ENCODE data around the gene KIAA1614.

KIAA1614 gene

DNA sequence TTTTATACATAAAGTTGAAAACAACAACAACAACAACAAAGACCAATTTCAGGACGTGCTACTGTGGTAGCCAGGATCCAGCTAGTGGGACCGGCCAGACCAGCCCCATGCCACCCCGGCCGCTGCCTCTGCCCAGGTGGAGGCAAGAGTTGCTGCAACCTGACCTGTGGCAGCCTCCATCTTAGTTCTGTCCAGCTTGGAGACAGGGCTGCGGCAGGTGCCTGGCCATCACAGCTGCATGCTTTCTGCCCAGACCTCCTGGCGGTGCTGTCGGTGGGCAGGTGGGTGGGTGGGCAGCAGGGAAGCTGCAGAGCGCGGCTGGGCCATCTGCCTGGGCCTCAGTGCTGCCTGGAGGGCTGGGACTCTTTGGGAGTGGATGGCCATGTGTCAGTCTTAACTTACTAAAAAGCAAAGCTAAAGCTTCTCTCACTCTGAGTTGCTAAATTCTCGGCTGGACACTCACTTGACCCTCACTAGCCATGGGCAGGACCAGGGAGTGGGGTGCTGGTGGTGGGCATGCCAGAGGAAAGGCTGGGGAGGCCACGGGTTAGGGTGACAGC, 38.6 kb downstream of the KIAA1614 start:
- H3K27ac ChIP-seq: no peak overlapping the region
- no peak overlapping the region for H3K4me3 ChIP-seq
- H3K36me3 ChIP-seq: peaks cover under 1 to 39% (median 22%) of the 10 kb centered on the region in 3 donors
- H3K9me3 ChIP-seq: no peaks in the 10 kb centered on the region
- intact Hi-C loops (cut with DNase I; ENCODE audit: low total_unique reads): no loop called here
- TF ChIP-seq, protein P1, sequence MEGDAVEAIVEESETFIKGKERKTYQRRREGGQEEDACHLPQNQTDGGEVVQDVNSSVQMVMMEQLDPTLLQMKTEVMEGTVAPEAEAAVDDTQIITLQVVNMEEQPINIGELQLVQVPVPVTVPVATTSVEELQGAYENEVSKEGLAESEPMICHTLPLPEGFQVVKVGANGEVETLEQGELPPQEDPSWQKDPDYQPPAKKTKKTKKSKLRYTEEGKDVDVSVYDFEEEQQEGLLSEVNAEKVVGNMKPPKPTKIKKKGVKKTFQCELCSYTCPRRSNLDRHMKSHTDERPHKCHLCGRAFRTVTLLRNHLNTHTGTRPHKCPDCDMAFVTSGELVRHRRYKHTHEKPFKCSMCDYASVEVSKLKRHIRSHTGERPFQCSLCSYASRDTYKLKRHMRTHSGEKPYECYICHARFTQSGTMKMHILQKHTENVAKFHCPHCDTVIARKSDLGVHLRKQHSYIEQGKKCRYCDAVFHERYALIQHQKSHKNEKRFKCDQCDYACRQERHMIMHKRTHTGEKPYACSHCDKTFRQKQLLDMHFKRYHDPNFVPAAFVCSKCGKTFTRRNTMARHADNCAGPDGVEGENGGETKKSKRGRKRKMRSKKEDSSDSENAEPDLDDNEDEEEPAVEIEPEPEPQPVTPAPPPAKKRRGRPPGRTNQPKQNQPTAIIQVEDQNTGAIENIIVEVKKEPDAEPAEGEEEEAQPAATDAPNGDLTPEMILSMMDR (IDR thresholded peaks at IDR 0.05): no peak
- peaks cover 0 to 38% (median 18%) of the 10 kb centered on the region in 4 donors for H3K4me1 ChIP-seq
- no peak for DNase-seq
- no peaks in the 10 kb centered on the region for H3K27me3 ChIP-seq

DNA sequence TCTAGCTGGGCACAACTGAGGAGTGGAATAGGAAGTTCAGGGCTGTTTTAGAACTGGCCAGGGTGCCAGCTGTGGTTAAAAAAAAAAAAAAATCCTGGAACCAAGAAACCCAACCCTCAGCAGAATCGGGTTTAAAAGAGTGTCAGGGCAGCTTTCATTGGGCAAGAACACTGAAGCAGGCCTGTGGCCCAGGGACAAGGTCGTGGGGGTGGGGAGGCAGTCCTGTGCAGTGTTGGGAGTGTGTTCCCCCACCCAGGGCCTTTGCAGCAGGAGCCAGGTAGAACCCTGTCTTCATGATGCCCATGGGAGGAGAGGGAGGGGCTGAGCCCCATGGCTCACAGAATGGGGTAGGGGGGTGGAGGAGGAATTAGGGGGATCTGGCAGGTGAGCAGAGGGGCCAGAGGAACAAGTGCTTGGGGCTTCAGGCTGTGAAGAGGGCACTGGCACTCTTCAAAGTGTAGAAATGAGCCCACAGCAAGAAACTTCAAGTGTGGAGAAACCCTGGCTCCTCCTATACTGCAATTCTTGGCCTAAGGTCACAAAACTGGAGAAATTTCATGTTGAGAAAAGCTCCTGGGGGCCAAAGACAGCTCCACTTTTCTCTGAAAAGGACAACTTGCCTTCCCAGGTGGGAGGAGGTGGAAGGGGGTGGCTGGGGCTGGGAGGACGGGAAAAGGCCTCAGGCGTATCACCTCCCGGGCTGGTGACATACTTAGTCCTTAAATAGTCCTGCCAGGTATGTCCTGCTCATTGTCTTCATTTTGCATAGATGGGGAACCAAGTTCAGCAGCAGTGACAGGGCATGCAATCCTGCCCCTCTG, 39.3 kb downstream of the KIAA1614 start:
- intact Hi-C loops (cut with DNase I; ENCODE audit: low total_unique reads): no loop called here

DNA sequence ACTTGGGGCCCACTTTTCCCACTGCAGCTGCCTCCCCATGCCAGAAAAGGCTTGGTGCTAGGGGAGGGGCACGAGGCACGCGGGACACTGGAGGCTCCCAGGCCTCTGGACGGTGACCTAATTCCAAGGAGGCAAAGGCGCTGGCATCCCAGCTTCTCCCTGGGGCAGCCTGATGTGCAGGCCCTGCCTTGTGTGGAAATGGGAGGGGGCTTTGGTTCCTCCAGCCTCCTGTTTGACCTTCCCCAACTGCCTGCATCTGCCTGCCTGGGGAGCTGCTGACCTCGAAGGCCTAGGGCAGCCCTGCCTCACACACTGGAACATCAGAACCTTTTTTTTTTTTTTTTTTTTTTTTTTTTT, 39.9 kb downstream of the KIAA1614 start:
- Histone ChIP-seq H3K27ac (no peak overlapping the region), H3K27me3 (no peaks in the 10 kb centered on the region), H3K9me3 (no peaks in the 10 kb centered on the region), H3K4me1 (peaks cover 0 to 39% (median 18%) of the 10 kb centered on the region in 4 donors), H3K4me3 (no peak overlapping the region), H3K36me3 (peaks cover 0 to 27% (median 20%) of the 10 kb centered on the region in 3 donors)
- intact Hi-C loops (cut with DNase I; ENCODE audit: low total_unique reads): no loop called here
- peak in 1 of 2 donors; percentile 53 for DNase-seq
- TF ChIP-seq, protein P1 (IDR thresholded peaks at IDR 0.05): no peak

More for the DNA sequence above, 39.3 kb downstream of the KIAA1614 start:
- H3K27ac ChIP-seq: no peak overlapping the region
- H3K36me3 ChIP-seq: peaks cover 0 to 32% (median 20%) of the 10 kb centered on the region in 3 donors
- no peak overlapping the region for H3K4me3 ChIP-seq
- no peak for DNase-seq
- H3K4me1 ChIP-seq: peaks cover 0 to 39% (median 18%) of the 10 kb centered on the region in 4 donors
- TF ChIP-seq, protein P1 (IDR thresholded peaks at IDR 0.05): no peak
- no peaks in the 10 kb centered on the region for H3K9me3 ChIP-seq
- no peaks in the 10 kb centered on the region for H3K27me3 ChIP-seq

DNA sequence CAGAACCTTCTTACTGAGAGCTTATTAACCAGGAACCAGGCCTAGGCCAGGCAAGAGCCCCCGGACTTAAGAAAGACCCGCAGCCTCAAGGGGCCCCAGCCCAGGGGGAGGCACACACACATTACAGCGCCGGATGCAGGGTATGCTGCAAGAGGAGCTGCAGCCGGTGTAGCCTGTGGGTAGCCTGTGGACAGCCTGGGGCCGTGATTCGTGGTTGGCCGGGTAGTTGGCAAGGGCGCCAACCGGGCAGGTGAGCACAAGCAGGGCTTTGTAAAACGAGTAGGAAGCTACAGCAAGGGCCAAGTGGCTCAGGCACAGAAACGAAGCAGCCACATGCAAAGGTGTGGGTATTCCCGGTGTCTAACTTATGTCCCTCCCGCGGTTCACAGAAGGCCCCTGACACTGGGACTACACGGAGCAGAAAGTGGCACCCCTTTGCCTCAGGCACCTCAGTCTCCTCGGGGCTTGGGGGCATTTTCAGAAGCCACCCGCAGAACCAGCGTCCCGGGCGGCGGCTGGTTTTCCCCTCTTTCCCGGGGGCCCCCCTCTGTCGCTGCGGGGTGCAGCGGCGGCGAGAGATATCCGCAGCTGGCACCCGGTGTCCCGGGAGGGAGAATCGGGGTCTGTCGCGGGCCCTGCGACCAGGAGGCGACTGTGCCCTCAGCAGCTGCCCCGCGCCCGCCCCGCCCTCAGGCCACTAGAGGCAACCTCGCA, 40.8 kb downstream of the KIAA1614 start:
- Histone ChIP-seq H3K4me1 (peaks cover 0 to 39% (median 18%) of the 10 kb centered on the region in 4 donors), H3K4me3 (peak overlapping the region; percentile 53 to 74), H3K27ac (peak overlapping the region; percentile 46 to 65), H3K36me3 (peaks cover 0 to 20% (median 19%) of the 10 kb centered on the region in 3 donors), H3K27me3 (no peaks in the 10 kb centered on the region), H3K9me3 (no peaks in the 10 kb centered on the region)
- intact Hi-C loops (cut with DNase I; ENCODE audit: low total_unique reads): no loop called here
- TF ChIP-seq, protein P1 (IDR thresholded peaks at IDR 0.05): no peak
- peak in 1 of 2 donors; percentile 65 for DNase-seq

DNA sequence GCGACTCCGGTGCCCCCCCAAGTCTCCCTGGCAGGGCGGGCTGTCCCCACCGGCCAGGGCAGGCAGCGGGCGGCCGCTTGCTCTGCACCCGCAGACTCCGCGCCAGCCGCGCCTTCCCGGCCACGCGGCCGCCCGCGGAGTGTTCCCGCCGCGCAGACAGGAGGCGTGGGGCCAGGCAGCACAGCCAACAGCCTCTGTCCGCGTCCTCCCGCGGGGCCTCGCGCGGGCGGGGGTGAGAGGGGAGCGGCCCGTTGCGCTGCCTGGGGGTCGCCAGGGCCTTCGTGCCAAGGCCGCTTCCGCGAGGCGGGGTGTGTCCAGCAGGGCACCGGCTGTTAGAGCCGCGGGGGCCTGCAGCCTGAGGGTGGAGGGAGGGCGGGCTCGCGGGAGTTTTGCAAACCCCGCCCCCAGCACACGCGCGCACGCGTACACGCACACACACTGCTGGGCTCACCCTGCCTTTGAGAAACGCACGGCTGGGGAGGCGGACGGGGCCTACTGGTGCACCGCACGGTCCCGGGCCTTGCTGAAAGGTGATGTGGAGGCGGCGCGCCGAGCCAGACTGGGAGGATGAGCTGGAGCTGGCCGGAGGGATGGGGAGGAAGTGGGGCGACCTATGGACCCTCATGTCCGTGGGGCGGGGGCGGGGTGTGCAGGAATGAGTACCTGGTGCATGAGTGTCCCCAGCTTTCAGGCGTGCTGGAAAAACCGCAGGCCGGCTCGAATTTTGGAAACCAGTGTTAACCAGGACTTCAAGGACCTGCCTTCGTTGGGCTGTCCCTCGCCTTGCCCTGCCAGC, 41.5 kb downstream of the KIAA1614 start:
- Histone ChIP-seq H3K9me3 (no peaks in the 10 kb centered on the region), H3K4me3 (peak overlapping the region; percentile 53 to 74), H3K27ac (peak overlapping the region; percentile 46 to 65), H3K4me1 (peaks cover 0 to 39% (median 18%) of the 10 kb centered on the region in 4 donors), H3K36me3 (peaks cover 0 to 13% (median 13%) of the 10 kb centered on the region in 3 donors), H3K27me3 (no peaks in the 10 kb centered on the region)
- peak; percentile 49 to 75 for DNase-seq
- TF ChIP-seq, protein P1 (IDR thresholded peaks at IDR 0.05): no peak
- intact Hi-C loops (cut with DNase I; ENCODE audit: low total_unique reads): no loop called here

Measured in tibial artery (tissue), 4 donors.